Measurements from ENCODE around the gene ISYNA1.

Gene ISYNA1
- 22.1 to 27.0 (median 25.3) reads per million in 3 donors for total RNA-seq

- Histone ChIP-seq H3K4me3 (ENCODE audit: insufficient read depth, low read depth, low read length, poor library complexity, severe bottlenecking) (peak within 1 kb of the TSS; percentile 64), H3K27ac (ENCODE audit: insufficient read depth, low read length, poor library complexity, severe bottlenecking) (peak within 1 kb of the TSS; percentile 62), H3K4me1 (ENCODE audit: control insufficient read depth, insufficient read depth, low read length, poor library complexity, severe bottlenecking) (peaks cover 34% of the 10 kb centered on the region), H3K36me3 (ENCODE audit: control insufficient read depth, insufficient read depth, low read length) (no peaks in the 10 kb centered on the region), H3K27me3 (replicated peaks; ENCODE audit: control insufficient read depth, insufficient read depth, low read length, poor library complexity, severe bottlenecking) (no peaks in the 10 kb centered on the region), H3K9me3 (ENCODE audit: control insufficient read depth, low read length) (no peaks in the 10 kb centered on the region)
- DNase-seq: peak; percentile 51 to 60 (median 55)
Observed at GRCh38 chr19:18437491-18438330, at the start of gene ISYNA1. ISYNA1 (minus strand) TSS chr19:18438133; CDS start chr19:18437979, 154 bp downstream.

- Histone ChIP-seq H3K36me3 (ENCODE audit: control insufficient read depth, insufficient read depth, low read length) (no peaks in the 10 kb centered on the region), H3K4me1 (ENCODE audit: control insufficient read depth, insufficient read depth, low read length, poor library complexity, severe bottlenecking) (peaks cover 39% of the 10 kb centered on the region), H3K9me3 (ENCODE audit: control insufficient read depth, low read length) (no peaks in the 10 kb centered on the region), H3K27ac (ENCODE audit: insufficient read depth, low read length, poor library complexity, severe bottlenecking) (no peak overlapping the region), H3K4me3 (ENCODE audit: insufficient read depth, low read depth, low read length, poor library complexity, severe bottlenecking) (no peak overlapping the region), H3K27me3 (replicated peaks; ENCODE audit: control insufficient read depth, insufficient read depth, low read length, poor library complexity, severe bottlenecking) (no peaks in the 10 kb centered on the region)
- no peak for DNase-seq
Observed at GRCh38 chr19:18486746-18487145, 48.8 kb upstream of the ISYNA1 start.

- no peak for DNase-seq
- H3K4me3 ChIP-seq (ENCODE audit: insufficient read depth, low read depth, low read length, poor library complexity, severe bottlenecking): no peak overlapping the region
- H3K27me3 ChIP-seq (replicated peaks; ENCODE audit: control insufficient read depth, insufficient read depth, low read length, poor library complexity, severe bottlenecking): no peaks in the 10 kb centered on the region
- no peaks in the 10 kb centered on the region for H3K36me3 ChIP-seq (ENCODE audit: control insufficient read depth, insufficient read depth, low read length)
- no peaks in the 10 kb centered on the region for H3K9me3 ChIP-seq (ENCODE audit: control insufficient read depth, low read length)
- peaks cover 38% of the 10 kb centered on the region for H3K4me1 ChIP-seq (ENCODE audit: control insufficient read depth, insufficient read depth, low read length, poor library complexity, severe bottlenecking)
- H3K27ac ChIP-seq (ENCODE audit: insufficient read depth, low read length, poor library complexity, severe bottlenecking): no peak overlapping the region
Observed at GRCh38 chr19:18484992-18485391, 47.1 kb upstream of the ISYNA1 start.

GRCh38 chr19:18483119-18483890 lies 45.4 kb upstream of the ISYNA1 start:
- H3K4me3 ChIP-seq (ENCODE audit: insufficient read depth, low read depth, low read length, poor library complexity, severe bottlenecking): no peak overlapping the region
- H3K4me1 ChIP-seq (ENCODE audit: control insufficient read depth, insufficient read depth, low read length, poor library complexity, severe bottlenecking): peaks cover 51% of the 10 kb centered on the region
- no peaks in the 10 kb centered on the region for H3K27me3 ChIP-seq (replicated peaks; ENCODE audit: control insufficient read depth, insufficient read depth, low read length, poor library complexity, severe bottlenecking)
- H3K9me3 ChIP-seq (ENCODE audit: control insufficient read depth, low read length): no peaks in the 10 kb centered on the region
- H3K36me3 ChIP-seq (ENCODE audit: control insufficient read depth, insufficient read depth, low read length): no peaks in the 10 kb centered on the region
- no peak for DNase-seq
- H3K27ac ChIP-seq (ENCODE audit: insufficient read depth, low read length, poor library complexity, severe bottlenecking): no peak overlapping the region

GRCh38 chr19:18481505-18482222 lies 43.7 kb upstream of the ISYNA1 start:
- DNase-seq: no peak
- Histone ChIP-seq H3K27ac (ENCODE audit: insufficient read depth, low read length, poor library complexity, severe bottlenecking) (no peak overlapping the region), H3K27me3 (replicated peaks; ENCODE audit: control insufficient read depth, insufficient read depth, low read length, poor library complexity, severe bottlenecking) (no peaks in the 10 kb centered on the region), H3K4me1 (ENCODE audit: control insufficient read depth, insufficient read depth, low read length, poor library complexity, severe bottlenecking) (peaks cover 56% of the 10 kb centered on the region), H3K4me3 (ENCODE audit: insufficient read depth, low read depth, low read length, poor library complexity, severe bottlenecking) (no peak overlapping the region), H3K36me3 (ENCODE audit: control insufficient read depth, insufficient read depth, low read length) (no peaks in the 10 kb centered on the region), H3K9me3 (ENCODE audit: control insufficient read depth, low read length) (no peaks in the 10 kb centered on the region)

- DNase-seq: no peak
- no peak overlapping the region for H3K4me3 ChIP-seq (ENCODE audit: insufficient read depth, low read depth, low read length, poor library complexity, severe bottlenecking)
- H3K9me3 ChIP-seq (ENCODE audit: control insufficient read depth, low read length): no peaks in the 10 kb centered on the region
- no peaks in the 10 kb centered on the region for H3K27me3 ChIP-seq (replicated peaks; ENCODE audit: control insufficient read depth, insufficient read depth, low read length, poor library complexity, severe bottlenecking)
- H3K36me3 ChIP-seq (ENCODE audit: control insufficient read depth, insufficient read depth, low read length): no peaks in the 10 kb centered on the region
- H3K4me1 ChIP-seq (ENCODE audit: control insufficient read depth, insufficient read depth, low read length, poor library complexity, severe bottlenecking): peaks cover 56% of the 10 kb centered on the region
- peak overlapping the region; percentile 62 for H3K27ac ChIP-seq (ENCODE audit: insufficient read depth, low read length, poor library complexity, severe bottlenecking)
Observed at GRCh38 chr19:18480006-18480691, 42.2 kb upstream of the ISYNA1 start.

- peaks cover 59% of the 10 kb centered on the region for H3K4me1 ChIP-seq (ENCODE audit: control insufficient read depth, insufficient read depth, low read length, poor library complexity, severe bottlenecking)
- H3K27ac ChIP-seq (ENCODE audit: insufficient read depth, low read length, poor library complexity, severe bottlenecking): peak overlapping the region; percentile 62
- no peaks in the 10 kb centered on the region for H3K9me3 ChIP-seq (ENCODE audit: control insufficient read depth, low read length)
- no peak overlapping the region for H3K4me3 ChIP-seq (ENCODE audit: insufficient read depth, low read depth, low read length, poor library complexity, severe bottlenecking)
- peak; percentile 50 to 71 (median 60) for DNase-seq
- no peaks in the 10 kb centered on the region for H3K36me3 ChIP-seq (ENCODE audit: control insufficient read depth, insufficient read depth, low read length)
- H3K27me3 ChIP-seq (replicated peaks; ENCODE audit: control insufficient read depth, insufficient read depth, low read length, poor library complexity, severe bottlenecking): no peaks in the 10 kb centered on the region
Observed at GRCh38 chr19:18478545-18479311, 40.8 kb upstream of the ISYNA1 start.

GRCh38 chr19:18477974-18478373 lies 40.0 kb upstream of the ISYNA1 start:
- H3K27me3 ChIP-seq (replicated peaks; ENCODE audit: control insufficient read depth, insufficient read depth, low read length, poor library complexity, severe bottlenecking): no peaks in the 10 kb centered on the region
- H3K27ac ChIP-seq (ENCODE audit: insufficient read depth, low read length, poor library complexity, severe bottlenecking): peak overlapping the region; percentile 62
- H3K9me3 ChIP-seq (ENCODE audit: control insufficient read depth, low read length): no peaks in the 10 kb centered on the region
- H3K36me3 ChIP-seq (ENCODE audit: control insufficient read depth, insufficient read depth, low read length): no peaks in the 10 kb centered on the region
- H3K4me1 ChIP-seq (ENCODE audit: control insufficient read depth, insufficient read depth, low read length, poor library complexity, severe bottlenecking): peaks cover 59% of the 10 kb centered on the region
- no peak for DNase-seq
- no peak overlapping the region for H3K4me3 ChIP-seq (ENCODE audit: insufficient read depth, low read depth, low read length, poor library complexity, severe bottlenecking)

Data from effector memory CD4-positive, alpha-beta T cell (primary cell).